ENCODE results near the gene NEUROD1. TPM values are rescaled to one million over a fixed set of nuclear protein-coding genes. Genes with fewer than 3 reads are reported as not detected.

The NEUROD1 gene
- total RNA-seq (2014; rRNA removed; shearing (Covaris generic)), result not detected in 2 replicates
- total RNA-seq (2022), result not detected in 2 replicates
- Bru-seq, nascent RNA, result not detected
- not detected for BruChase-seq, experiment 1, labeled RNA remaining after a 6-hour chase
- BruChase-seq, experiment 2, labeled RNA remaining after a 2-hour chase, result not detected
- long read RNA-seq, result 0 reads

- Histone ChIP-seq H3K4me3 (ENCODE audit: low read depth, low read length, poor library complexity, severe bottlenecking) (no peak within 1 kb of the TSS), H3K36me3 (ENCODE audit: insufficient read depth, low read length) (no peaks in the 10 kb centered on the region), H3K27ac (ENCODE audit: low read depth, low read length, poor library complexity, severe bottlenecking) (no peak within 1 kb of the TSS), H3K4me1 (ENCODE audit: insufficient read depth, low read length, poor library complexity, severe bottlenecking) (no peaks in the 10 kb centered on the region), H4K20me1 (ENCODE audit: insufficient read depth, low read length) (no peaks in the 10 kb centered on the region), H3K9me2 (ENCODE audit: insufficient read depth, low read length) (no peaks in the 10 kb centered on the region), H3K9me3 (ENCODE audit: low read length) (no peaks in the 10 kb centered on the region), H2AFZ (ENCODE audit: low read length) (no peak within 1 kb of the TSS), H3K79me2 (ENCODE audit: insufficient read depth, low read depth, low read length) (no peaks in the 10 kb centered on the region), H3K4me2 (ENCODE audit: low read length) (no peak within 1 kb of the TSS)
- no peak for TF ChIP-seq CTCF (conservative IDR thresholded peaks at IDR 0.05; ENCODE audit: low read length)
- TF ChIP-seq EZH2phosphoT487 (IDR thresholded peaks at IDR 0.05; ENCODE audit: borderline replicate concordance, low read depth, low read length), result no peak
- CTCF ChIA-PET (ENCODE audit: unreplicated experiment), result no interaction called here
- intact Hi-C loops (cut with micrococcal nuclease; ENCODE audit: unreplicated experiment), result no loop called here
- BruUV-seq (replicated peaks), result no TSS peak
- DNase-seq (ENCODE audit: low spot score), result no peak
- POLR2A ChIA-PET, result interaction anchor here (0.6 kb wide), 1 partner anchor 110 kb away, joined by 3 read pairs; no protein-coding TSS in a partner anchor
Measured at GRCh38 chr2:181680055-181680936, at the start of gene NEUROD1. Gene NEUROD1 (minus strand): TSS chr2:181680517. CDS start chr2:181678860, 1,657 bp downstream.

GRCh38 chr2:181725476-181725875, 45.2 kb upstream of the NEUROD1 start:
- H3K9me3 ChIP-seq (ENCODE audit: low read length), result no peaks in the 10 kb centered on the region
- TF ChIP-seq EZH2phosphoT487 (IDR thresholded peaks at IDR 0.05; ENCODE audit: borderline replicate concordance, low read depth, low read length), result no peak
- no peaks in the 10 kb centered on the region for H3K79me2 ChIP-seq (ENCODE audit: insufficient read depth, low read depth, low read length)
- no peak for DNase-seq (ENCODE audit: low spot score)
- no peaks in the 10 kb centered on the region for H4K20me1 ChIP-seq (ENCODE audit: insufficient read depth, low read length)
- intact Hi-C loops (cut with micrococcal nuclease; ENCODE audit: unreplicated experiment), result no loop called here
- CTCF ChIA-PET (ENCODE audit: unreplicated experiment), result no interaction called here
- H3K4me1 ChIP-seq (ENCODE audit: insufficient read depth, low read length, poor library complexity, severe bottlenecking), result no peaks in the 10 kb centered on the region
- POLR2A ChIA-PET, result interaction anchor here (0.7 kb wide), 1 partner anchor 210 kb away, joined by 3 read pairs; no protein-coding TSS in a partner anchor
- H3K4me2 ChIP-seq (ENCODE audit: low read length), result no peak overlapping the region
- no peak overlapping the region for H2AFZ ChIP-seq (ENCODE audit: low read length)
- no peaks in the 10 kb centered on the region for H3K36me3 ChIP-seq (ENCODE audit: insufficient read depth, low read length)
- no peak overlapping the region for H3K27ac ChIP-seq (ENCODE audit: low read depth, low read length, poor library complexity, severe bottlenecking)
- BruUV-seq (replicated peaks), result no TSS peak
- H3K9me2 ChIP-seq (ENCODE audit: insufficient read depth, low read length), result no peaks in the 10 kb centered on the region
- no peak overlapping the region for H3K4me3 ChIP-seq (ENCODE audit: low read depth, low read length, poor library complexity, severe bottlenecking)

GRCh38 chr2:181724662-181725061, 44.3 kb upstream of the NEUROD1 start:
- intact Hi-C loops (cut with micrococcal nuclease; ENCODE audit: unreplicated experiment), result no loop called here
- H3K79me2 ChIP-seq (ENCODE audit: insufficient read depth, low read depth, low read length), result no peaks in the 10 kb centered on the region
- no peaks in the 10 kb centered on the region for H3K4me1 ChIP-seq (ENCODE audit: insufficient read depth, low read length, poor library complexity, severe bottlenecking)
- H3K4me2 ChIP-seq (ENCODE audit: low read length), result no peak overlapping the region
- H3K27ac ChIP-seq (ENCODE audit: low read depth, low read length, poor library complexity, severe bottlenecking), result no peak overlapping the region
- TF ChIP-seq CTCF (conservative IDR thresholded peaks at IDR 0.05; ENCODE audit: low read length) (no peak), EZH2phosphoT487 (IDR thresholded peaks at IDR 0.05; ENCODE audit: borderline replicate concordance, low read depth, low read length) (no peak)
- ChIA-PET POLR2A (no interaction called here), CTCF (ENCODE audit: unreplicated experiment) (no interaction called here)
- no peaks in the 10 kb centered on the region for H3K9me2 ChIP-seq (ENCODE audit: insufficient read depth, low read length)
- DNase-seq (ENCODE audit: low spot score), result no peak
- no peak overlapping the region for H3K4me3 ChIP-seq (ENCODE audit: low read depth, low read length, poor library complexity, severe bottlenecking)
- no peaks in the 10 kb centered on the region for H3K9me3 ChIP-seq (ENCODE audit: low read length)
- no peak overlapping the region for H2AFZ ChIP-seq (ENCODE audit: low read length)
- H3K36me3 ChIP-seq (ENCODE audit: insufficient read depth, low read length), result no peaks in the 10 kb centered on the region
- BruUV-seq (replicated peaks), result no TSS peak
- no peaks in the 10 kb centered on the region for H4K20me1 ChIP-seq (ENCODE audit: insufficient read depth, low read length)

Data from OCI-LY7 (cell line).